Mucosa of rectum (tissue), 2 donors: ENCODE data around the gene IL25.

Experiments
- H3K27ac ChIP-seq, 2 donors: one replicate each; pipeline ENCODE4 v1.7.0; 2013; ENCODE audit warnings: inconsistent platforms in 2 of 2, low read depth in 2 of 2, low read length in 2 of 2
- H3K27me3 ChIP-seq, 2 donors: one replicate each; pipeline ENCODE4 v1.7.0; 2013; ENCODE audit warnings: low read length in 2 of 2; ENCODE audit not compliant: control insufficient read depth in 2 of 2, insufficient read depth in 2 of 2
- H3K36me3 ChIP-seq, 2 donors: one replicate each; pipeline ENCODE4 v1.7.0; 2013; ENCODE audit warnings: low read length in 2 of 2; ENCODE audit not compliant: control insufficient read depth in 2 of 2, insufficient read depth in 2 of 2
- H3K4me1 ChIP-seq, 2 donors: one replicate each; pipeline ENCODE4 v1.7.0; 2013; ENCODE audit warnings: low read length in 2 of 2, mild to moderate bottlenecking in 1 of 2; ENCODE audit not compliant: control insufficient read depth in 2 of 2, insufficient read depth in 2 of 2
- H3K4me3 ChIP-seq, 2 donors: one replicate each; pipeline ENCODE4 v1.7.0; 2013; ENCODE audit warnings: low read length in 2 of 2
- H3K9ac ChIP-seq, 2 donors: one replicate each; pipeline ENCODE4 v1.7.0; 2013; ENCODE audit warnings: low read length in 2 of 2, low read depth in 1 of 2, mild to moderate bottlenecking in 1 of 2
- H3K9me3 ChIP-seq, 2 donors: one replicate each; pipeline ENCODE4 v1.7.0; 2013; ENCODE audit warnings: low read length in 2 of 2; ENCODE audit not compliant: control insufficient read depth in 2 of 2
- donor health status: healthy.
- donor health status: Normal muscosa, but diverticular disease.

Gene IL25

GRCh38 chr14:23353433-23353780, 19.2 kb upstream of the IL25 start:
- Histone ChIP-seq H3K27me3 (peaks cover 16 to 45% of the 10 kb centered on the region in 2 donors), H3K4me3 (no peak overlapping the region), H3K36me3 (no peaks in the 10 kb centered on the region), H3K27ac (no peak overlapping the region), H3K9ac (no peak overlapping the region), H3K9me3 (no peaks in the 10 kb centered on the region), H3K4me1 (peaks cover 3% of the 10 kb centered on the region in 2 donors)

GRCh38 chr14:23354990-23355389, 17.6 kb upstream of the IL25 start:
- H3K9ac ChIP-seq, result no peak overlapping the region
- H3K27me3 ChIP-seq, result peaks cover 16 to 45% of the 10 kb centered on the region in 2 donors
- H3K4me1 ChIP-seq, result peaks cover 3% of the 10 kb centered on the region in 2 donors
- no peak overlapping the region for H3K4me3 ChIP-seq
- H3K27ac ChIP-seq, result no peak overlapping the region
- no peaks in the 10 kb centered on the region for H3K9me3 ChIP-seq
- H3K36me3 ChIP-seq, result no peaks in the 10 kb centered on the region

- H3K4me1 ChIP-seq, result peaks cover 3% of the 10 kb centered on the region in 2 donors
- no peaks in the 10 kb centered on the region for H3K36me3 ChIP-seq
- H3K9ac ChIP-seq, result no peak overlapping the region
- H3K27ac ChIP-seq, result no peak overlapping the region
- H3K27me3 ChIP-seq, result peaks cover 16 to 38% of the 10 kb centered on the region in 2 donors
- H3K9me3 ChIP-seq, result no peaks in the 10 kb centered on the region
- H3K4me3 ChIP-seq, result no peak overlapping the region
Measured at GRCh38 chr14:23355871-23356435, 16.7 kb upstream of the IL25 start.

- Histone ChIP-seq H3K36me3 (no peaks in the 10 kb centered on the region), H3K9me3 (no peaks in the 10 kb centered on the region), H3K27ac (no peak overlapping the region), H3K27me3 (peaks cover 10 to 31% of the 10 kb centered on the region in 2 donors), H3K4me3 (no peak overlapping the region), H3K4me1 (peaks cover 3% of the 10 kb centered on the region in 2 donors), H3K9ac (no peak overlapping the region)
Measured at GRCh38 chr14:23356662-23357061, 15.9 kb upstream of the IL25 start.

GRCh38 chr14:23357261-23357660, 15.3 kb upstream of the IL25 start:
- peaks cover 9 to 26% of the 10 kb centered on the region in 2 donors for H3K27me3 ChIP-seq
- H3K4me1 ChIP-seq, result peaks cover 0 to 3% of the 10 kb centered on the region in 2 donors
- H3K9ac ChIP-seq, result no peak overlapping the region
- H3K4me3 ChIP-seq, result no peak overlapping the region
- H3K9me3 ChIP-seq, result no peaks in the 10 kb centered on the region
- H3K36me3 ChIP-seq, result no peaks in the 10 kb centered on the region
- H3K27ac ChIP-seq, result no peak overlapping the region

- no peak overlapping the region for H3K9ac ChIP-seq
- H3K27ac ChIP-seq, result no peak overlapping the region
- peaks cover 8 to 18% of the 10 kb centered on the region in 2 donors for H3K27me3 ChIP-seq
- H3K9me3 ChIP-seq, result no peaks in the 10 kb centered on the region
- H3K4me3 ChIP-seq, result no peak overlapping the region
- H3K36me3 ChIP-seq, result no peaks in the 10 kb centered on the region
- peaks cover 0 to 1% of the 10 kb centered on the region in 2 donors for H3K4me1 ChIP-seq
Measured at GRCh38 chr14:23358042-23358441, 14.6 kb upstream of the IL25 start.

GRCh38 chr14:23358553-23359166, 13.9 kb upstream of the IL25 start:
- Histone ChIP-seq H3K27ac (no peak overlapping the region), H3K9ac (no peak overlapping the region), H3K36me3 (no peaks in the 10 kb centered on the region), H3K4me3 (no peak overlapping the region), H3K4me1 (no peaks in the 10 kb centered on the region), H3K27me3 (peaks cover 2 to 13% of the 10 kb centered on the region in 2 donors), H3K9me3 (no peaks in the 10 kb centered on the region)

GRCh38 chr14:23359167-23359626, 13.4 kb upstream of the IL25 start:
- Histone ChIP-seq H3K9ac (no peak overlapping the region), H3K36me3 (no peaks in the 10 kb centered on the region), H3K27ac (no peak overlapping the region), H3K4me3 (no peak overlapping the region), H3K9me3 (no peaks in the 10 kb centered on the region), H3K4me1 (no peaks in the 10 kb centered on the region), H3K27me3 (peaks cover 3 to 16% of the 10 kb centered on the region in 2 donors)

- Histone ChIP-seq H3K9ac (no peak overlapping the region), H3K4me3 (no peak overlapping the region), H3K27ac (no peak overlapping the region), H3K27me3 (peaks cover 6 to 21% of the 10 kb centered on the region in 2 donors), H3K36me3 (no peaks in the 10 kb centered on the region), H3K9me3 (no peaks in the 10 kb centered on the region), H3K4me1 (no peaks in the 10 kb centered on the region)
Measured at GRCh38 chr14:23359722-23360447, 12.7 kb upstream of the IL25 start.

GRCh38 chr14:23360496-23360895, 12.1 kb upstream of the IL25 start:
- Histone ChIP-seq H3K9ac (no peak overlapping the region), H3K27me3 (peaks cover 6 to 19% of the 10 kb centered on the region in 2 donors), H3K27ac (no peak overlapping the region), H3K4me3 (no peak overlapping the region), H3K36me3 (no peaks in the 10 kb centered on the region), H3K9me3 (no peaks in the 10 kb centered on the region), H3K4me1 (no peaks in the 10 kb centered on the region)
